ENCODE results near the gene PNPLA7.
"Not testable (repeated sequence)": the region's sequence is repeated elsewhere in the genome, so short reads cannot be mapped to it uniquely, and the experiment has no call there.

Gene PNPLA7

GRCh38 chr9:137550231-137550621, at the start of gene PNPLA7:
PNPLA7 (minus strand) TSS chr9:137550402; CDS start chr9:137550197, 205 bp downstream.
- CTCF ChIA-PET = no interaction called here
- POLR2A ChIA-PET = interaction anchor here (1.9 kb wide), 1 partner anchor 16 kb away, joined by 5 read pairs; no protein-coding TSS in a partner anchor
- DNase-seq (ENCODE audit: extremely low spot score) = peak; percentile 46
- TF ChIP-seq PKNOX1 (IDR thresholded peaks at IDR 0.05) (0 out of 2 replicates have a peak, but pooled peaks have one; percentile 50), ARNT (IDR thresholded peaks at IDR 0.05) (no peak)

- TF ChIP-seq ARNT (IDR thresholded peaks at IDR 0.05) = no peak
- no peak for TF ChIP-seq FOXA1 (IDR thresholded peaks at IDR 0.05)
- TF ChIP-seq LEF1 (IDR thresholded peaks at IDR 0.05; ENCODE audit: borderline replicate concordance) = no peak
- TF ChIP-seq BHLHE40 (IDR thresholded peaks at IDR 0.05; ENCODE audit: borderline replicate concordance) = no peak
- TF ChIP-seq TARDBP (IDR thresholded peaks at IDR 0.05) = no peak
- no peak for TF ChIP-seq FOXM1 (IDR thresholded peaks at IDR 0.05; ENCODE audit: borderline replicate concordance)
- TF ChIP-seq SP1 (IDR thresholded peaks at IDR 0.05) = no peak
- TF ChIP-seq HDGF (IDR thresholded peaks at IDR 0.05; ENCODE audit: borderline replicate concordance) = no peak
- no peak for TF ChIP-seq CTBP1 (IDR thresholded peaks at IDR 0.05; ENCODE audit: borderline replicate concordance)
- TF ChIP-seq NFRKB (IDR thresholded peaks at IDR 0.05) = no peak
- no peak for TF ChIP-seq FOXK2 (IDR thresholded peaks at IDR 0.05)
- TF ChIP-seq ELF4 (IDR thresholded peaks at IDR 0.05) = no peak
- no peak for TF ChIP-seq L3MBTL2 (conservative IDR thresholded peaks at IDR 0.05)
- TF ChIP-seq PKNOX1 (IDR thresholded peaks at IDR 0.05) = no peak
- ChIA-PET POLR2A (no interaction called here), CTCF (no interaction called here)
- no peak for DNase-seq (ENCODE audit: extremely low spot score)
Measured at GRCh38 chr9:137598943-137599342, 48.7 kb upstream of the PNPLA7 start.

DNA sequence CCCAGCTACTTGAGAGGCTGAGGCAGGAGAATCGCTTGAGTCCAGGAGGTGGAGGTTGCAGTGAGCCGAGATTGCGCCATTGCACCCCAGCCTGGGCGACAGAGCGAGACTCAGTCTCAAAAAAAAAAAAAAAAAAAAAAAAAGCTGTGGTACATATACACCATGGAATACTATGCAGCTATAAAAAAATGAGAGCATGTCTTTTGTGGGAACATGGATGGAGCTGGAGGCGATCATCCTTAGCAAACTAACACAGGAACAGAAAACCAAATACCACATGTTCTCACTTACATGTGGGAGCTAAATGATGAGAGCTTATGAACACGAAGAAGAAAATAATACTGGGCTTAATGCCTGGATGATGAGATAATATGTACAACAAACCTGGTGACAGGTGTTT, 46.4 kb upstream of the PNPLA7 start:
- POLR2A ChIA-PET, CTCF ChIA-PET: not testable (repeated sequence)

DNA sequence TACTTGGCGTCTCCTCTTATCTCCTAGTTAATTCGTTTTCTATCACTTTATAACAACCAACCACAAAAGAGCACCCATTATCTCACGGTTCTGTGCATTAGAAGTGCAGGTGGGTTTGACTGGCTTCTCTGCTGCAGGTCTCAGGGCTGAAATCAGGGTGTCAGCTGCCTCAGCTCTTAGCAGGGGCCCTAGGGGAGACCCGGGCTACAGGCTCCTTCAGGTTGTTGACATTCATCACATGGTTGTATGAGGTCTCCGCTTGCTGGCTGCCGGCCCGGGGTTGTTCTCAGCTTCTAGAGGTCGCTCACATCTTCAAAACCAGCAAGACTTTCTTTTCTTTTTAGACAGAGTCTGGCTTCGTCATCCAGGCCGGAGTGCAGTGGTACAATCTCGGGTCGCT, 43.0 kb upstream of the PNPLA7 start:
- no peak for TF ChIP-seq FOXM1 (IDR thresholded peaks at IDR 0.05; ENCODE audit: borderline replicate concordance)
- no peak for DNase-seq (ENCODE audit: extremely low spot score)
- ChIA-PET POLR2A (no interaction called here), CTCF (no interaction called here)

More for the DNA sequence above, 46.4 kb upstream of the PNPLA7 start:
- not testable (repeated sequence) for DNase-seq (ENCODE audit: extremely low spot score)

DNA sequence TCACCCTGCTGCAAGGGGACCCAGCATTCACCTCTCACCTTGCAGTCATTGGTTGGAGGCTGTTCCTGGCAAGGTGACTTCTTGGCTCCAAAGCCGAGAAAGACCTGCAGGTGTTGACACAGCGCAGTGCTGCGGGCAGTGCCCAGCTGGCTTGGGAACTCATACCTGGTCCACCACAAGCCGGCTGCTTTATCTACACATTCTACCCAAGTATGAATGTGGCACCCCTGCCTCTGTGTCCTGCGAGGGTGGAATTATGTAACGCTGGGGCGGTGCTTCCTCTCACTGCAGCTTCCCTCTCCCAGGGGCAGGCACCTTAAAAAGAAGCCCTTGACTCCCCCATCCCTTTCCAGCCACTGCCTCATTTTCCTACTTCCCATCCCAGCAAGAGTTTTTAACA, 42.6 kb upstream of the PNPLA7 start:
- ChIA-PET CTCF (no interaction called here), POLR2A (no interaction called here)
- DNase-seq (ENCODE audit: extremely low spot score) = no peak
- TF ChIP-seq SP1 (IDR thresholded peaks at IDR 0.05) = no peak
- no peak for TF ChIP-seq NFRKB (IDR thresholded peaks at IDR 0.05)
- no peak for TF ChIP-seq SUZ12 (IDR thresholded peaks at IDR 0.05)
- no peak for TF ChIP-seq FOXA1 (IDR thresholded peaks at IDR 0.05)
- no peak for TF ChIP-seq BHLHE40 (IDR thresholded peaks at IDR 0.05; ENCODE audit: borderline replicate concordance)
- no peak for TF ChIP-seq TARDBP (IDR thresholded peaks at IDR 0.05)
- no peak for TF ChIP-seq HDGF (IDR thresholded peaks at IDR 0.05; ENCODE audit: borderline replicate concordance)
- no peak for TF ChIP-seq ELF4 (IDR thresholded peaks at IDR 0.05)

DNA sequence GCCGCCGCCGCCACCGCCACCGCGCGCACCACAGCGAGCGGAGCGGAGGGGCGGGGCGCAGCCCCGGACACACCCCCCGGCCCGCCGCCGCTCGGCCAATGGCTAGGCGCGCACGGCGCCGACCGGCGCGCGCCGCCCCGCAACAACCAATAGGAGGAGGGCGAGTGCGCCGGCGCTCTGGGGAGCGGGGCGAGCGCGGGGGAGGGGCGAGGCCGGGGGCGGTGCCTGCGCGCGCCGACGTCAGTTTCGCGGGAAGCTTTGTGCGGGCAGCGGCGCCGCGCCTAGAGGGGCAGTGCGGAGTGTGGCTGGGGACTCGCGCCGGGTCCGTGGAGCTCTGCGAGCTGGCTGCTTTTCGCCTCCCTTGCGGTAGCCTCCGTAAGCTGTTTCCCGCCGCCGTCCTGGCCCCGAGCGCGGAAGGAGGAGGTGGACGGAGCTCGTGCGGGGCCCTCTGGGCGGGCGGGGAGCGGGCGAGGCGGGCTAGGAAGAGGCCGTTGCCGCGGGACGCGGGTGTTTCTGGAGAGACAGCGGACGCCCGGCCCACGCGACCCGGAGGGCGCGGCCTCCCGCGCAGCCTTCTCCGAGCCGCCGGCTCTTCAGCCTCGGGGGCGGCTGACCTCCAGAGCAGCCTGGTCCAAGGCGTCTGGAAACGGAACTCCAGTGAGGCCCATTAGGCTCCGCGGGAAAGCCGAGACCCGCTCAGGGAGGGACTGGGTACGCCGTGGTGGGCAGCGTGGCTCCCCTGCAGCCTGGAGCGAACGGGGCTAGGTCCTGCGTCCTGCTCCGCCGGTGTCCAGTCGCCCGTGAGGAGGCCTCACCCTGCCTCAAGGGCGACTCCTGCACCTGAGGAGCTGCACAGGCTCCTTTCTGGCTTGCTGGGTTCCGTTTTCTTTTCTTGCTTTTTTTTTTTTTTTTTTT, 40.5 kb upstream of the PNPLA7 start, which contains the start of gene ZMYND19:
Gene ZMYND19 (minus strand): TSS at position 44 of the 915 bp plus-strand sequence. CDS start 249 bp downstream, outside the sequence.
- DNase-seq (ENCODE audit: extremely low spot score) = peak; percentile 99
- TF ChIP-seq L3MBTL2 (conservative IDR thresholded peaks at IDR 0.05) (peak; percentile 43; the same call in 1 of the 2 replicates), SUZ12 (IDR thresholded peaks at IDR 0.05) (no peak), SP1 (IDR thresholded peaks at IDR 0.05) (no peak), BHLHE40 (IDR thresholded peaks at IDR 0.05; ENCODE audit: borderline replicate concordance) (no peak), HDGF (IDR thresholded peaks at IDR 0.05; ENCODE audit: borderline replicate concordance) (no peak), FOXA1 (IDR thresholded peaks at IDR 0.05) (no peak), LEF1 (IDR thresholded peaks at IDR 0.05; ENCODE audit: borderline replicate concordance) (no peak), ZNF384 (IDR thresholded peaks at IDR 0.05) (peak; percentile 82)
- CTCF ChIA-PET = interaction anchor here (0.6 to 1.1 kb wide), 2 partner anchors 12 to 45 kb away, joined by 3 read pairs; no protein-coding TSS in a partner anchor
- POLR2A ChIA-PET = interaction anchor here (0.6 to 1.7 kb wide), 8 partner anchors 9 to 39 kb away, joined by 3 to 15 read pairs (median 4); partner anchors contain the start of genes ARRDC1, DPH7 and EHMT1

DNA sequence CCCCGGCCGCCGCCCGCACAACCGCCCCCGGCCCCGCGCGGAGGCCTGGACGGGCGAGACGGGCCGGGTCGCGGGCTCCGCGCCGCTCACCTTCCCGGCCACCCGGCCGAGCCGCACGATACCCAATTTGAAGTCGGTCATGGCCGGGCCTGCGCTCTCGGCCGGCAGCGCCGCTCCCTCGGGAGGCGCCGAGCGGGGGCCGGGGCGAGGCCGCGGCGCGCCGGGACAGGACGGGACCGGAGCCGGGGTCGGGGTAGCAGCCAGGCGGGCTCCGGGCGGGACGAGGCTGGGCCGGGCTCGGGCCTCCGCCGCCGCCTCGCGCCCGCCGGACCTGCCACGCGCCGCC, 39.9 kb upstream of the PNPLA7 start:
- DNase-seq (ENCODE audit: extremely low spot score) = no peak
- ChIA-PET POLR2A (interaction anchor here (1.0 to 1.7 kb wide), 6 partner anchors 8 to 36 kb away, joined by 4 to 15 read pairs (median 5); partner anchors contain the start of genes ARRDC1, DPH7 and EHMT1), CTCF (interaction anchor here (0.6 to 1.1 kb wide), 2 partner anchors 13 to 45 kb away, joined by 3 read pairs; no protein-coding TSS in a partner anchor)
- TF ChIP-seq FOXK2 (IDR thresholded peaks at IDR 0.05) (no peak), ARNT (IDR thresholded peaks at IDR 0.05) (no peak), SP1 (IDR thresholded peaks at IDR 0.05) (no peak), TARDBP (IDR thresholded peaks at IDR 0.05) (no peak), L3MBTL2 (conservative IDR thresholded peaks at IDR 0.05) (no peak), FOXM1 (IDR thresholded peaks at IDR 0.05; ENCODE audit: borderline replicate concordance) (no peak), CTBP1 (IDR thresholded peaks at IDR 0.05; ENCODE audit: borderline replicate concordance) (no peak), LEF1 (IDR thresholded peaks at IDR 0.05; ENCODE audit: borderline replicate concordance) (no peak), HDGF (IDR thresholded peaks at IDR 0.05; ENCODE audit: borderline replicate concordance) (no peak), BHLHE40 (IDR thresholded peaks at IDR 0.05; ENCODE audit: borderline replicate concordance) (no peak), PKNOX1 (IDR thresholded peaks at IDR 0.05) (no peak), SUZ12 (IDR thresholded peaks at IDR 0.05) (no peak), FOXA1 (IDR thresholded peaks at IDR 0.05) (no peak), ELF4 (IDR thresholded peaks at IDR 0.05) (no peak)

Data from HEK293T (cell line).